Measurements from ENCODE around the gene MX1. TPM values are rescaled to one million over a fixed set of nuclear protein-coding genes. Genes with fewer than 3 reads are reported as not detected.

The MX1 gene
- total RNA-seq, 1 donor, result 33.3 TPM

DNA sequence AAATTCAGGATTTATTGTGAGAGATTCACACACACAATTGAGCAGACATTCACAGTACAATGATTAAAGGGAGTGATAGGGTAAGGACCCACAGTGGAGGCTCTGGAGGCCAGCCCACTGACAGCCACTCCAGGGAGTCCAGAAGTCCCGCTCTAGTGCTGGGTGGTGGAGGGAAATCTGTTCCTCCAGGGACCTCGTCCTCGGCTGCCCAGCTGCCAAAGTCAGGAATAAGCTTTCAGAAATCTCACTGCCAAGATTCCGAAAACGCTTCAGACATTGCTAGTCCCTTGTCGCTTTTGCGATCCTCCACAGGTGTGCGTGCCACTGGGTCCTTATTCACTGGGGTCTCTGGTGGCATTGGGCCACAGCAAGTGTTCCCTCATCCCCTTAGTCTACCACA lies 2.3 kb downstream of the MX1 start:
- H2AFZ ChIP-seq (ENCODE audit: low read length), result no peak overlapping the region
- DNase-seq (ENCODE audit: insufficient read length, low spot score, missing footprints), result no peak
- H3K27ac ChIP-seq (ENCODE audit: low read depth, low read length), result no peak overlapping the region
- peaks cover 12% of the 10 kb centered on the region for H3K27me3 ChIP-seq (ENCODE audit: insufficient read depth, low read length)
- H3K4me3 ChIP-seq (ENCODE audit: insufficient read depth, low read length), result no peak overlapping the region
- TF ChIP-seq CTCF (IDR thresholded peaks at IDR 0.05; ENCODE audit: extremely low read depth, low read depth, low read length), result no peak
- H3K36me3 ChIP-seq (ENCODE audit: insufficient read depth, low read length), result no peaks in the 10 kb centered on the region
- peaks cover 11% of the 10 kb centered on the region for H3K4me1 ChIP-seq (ENCODE audit: insufficient read depth, low read length)
- no peaks in the 10 kb centered on the region for H3K79me2 ChIP-seq (ENCODE audit: insufficient read depth, low read length)
- H3K4me2 ChIP-seq (ENCODE audit: insufficient read depth, low read length), result no peak overlapping the region
- H3K9me3 ChIP-seq (ENCODE audit: low read depth, low read length), result no peaks in the 10 kb centered on the region
- no peaks in the 10 kb centered on the region for H4K20me1 ChIP-seq (ENCODE audit: insufficient read depth, low read length)

DNA sequence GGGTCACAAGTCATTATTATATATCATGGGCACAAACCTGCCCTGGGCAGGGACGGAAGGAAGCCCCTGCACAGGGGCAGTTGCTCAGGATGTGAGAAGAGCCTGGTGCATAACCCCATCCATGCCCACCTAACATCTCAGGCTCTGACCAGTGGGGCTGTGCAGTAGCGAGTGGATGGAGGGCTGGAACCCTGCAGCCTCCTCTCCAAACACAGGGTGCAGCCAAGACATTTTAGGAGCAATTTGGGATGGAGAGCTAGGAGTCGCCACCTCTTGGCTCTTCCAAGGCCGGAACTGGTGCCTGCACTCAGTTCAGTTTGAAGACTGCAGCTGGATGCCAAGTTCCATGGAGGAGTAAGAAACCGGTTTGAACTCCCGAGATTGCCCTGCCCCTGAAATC lies 2.8 kb downstream of the MX1 start:
- no peaks in the 10 kb centered on the region for H3K9me3 ChIP-seq (ENCODE audit: low read depth, low read length)
- peaks cover 11% of the 10 kb centered on the region for H3K4me1 ChIP-seq (ENCODE audit: insufficient read depth, low read length)
- H2AFZ ChIP-seq (ENCODE audit: low read length), result no peak overlapping the region
- H3K27me3 ChIP-seq (ENCODE audit: insufficient read depth, low read length), result peaks cover 12% of the 10 kb centered on the region
- no peak for TF ChIP-seq CTCF (IDR thresholded peaks at IDR 0.05; ENCODE audit: extremely low read depth, low read depth, low read length)
- H3K4me2 ChIP-seq (ENCODE audit: insufficient read depth, low read length), result no peak overlapping the region
- H3K27ac ChIP-seq (ENCODE audit: low read depth, low read length), result no peak overlapping the region
- no peak for DNase-seq (ENCODE audit: insufficient read length, low spot score, missing footprints)
- no peaks in the 10 kb centered on the region for H3K79me2 ChIP-seq (ENCODE audit: insufficient read depth, low read length)
- H3K36me3 ChIP-seq (ENCODE audit: insufficient read depth, low read length), result no peaks in the 10 kb centered on the region
- no peaks in the 10 kb centered on the region for H4K20me1 ChIP-seq (ENCODE audit: insufficient read depth, low read length)
- H3K4me3 ChIP-seq (ENCODE audit: insufficient read depth, low read length), result no peak overlapping the region

- no peak overlapping the region for H3K4me2 ChIP-seq (ENCODE audit: insufficient read depth, low read length)
- no peaks in the 10 kb centered on the region for H3K79me2 ChIP-seq (ENCODE audit: insufficient read depth, low read length)
- H2AFZ ChIP-seq (ENCODE audit: low read length), result no peak overlapping the region
- DNase-seq (ENCODE audit: insufficient read length, low spot score, missing footprints), result no peak
- peaks cover 11% of the 10 kb centered on the region for H3K4me1 ChIP-seq (ENCODE audit: insufficient read depth, low read length)
- H4K20me1 ChIP-seq (ENCODE audit: insufficient read depth, low read length), result no peaks in the 10 kb centered on the region
- H3K36me3 ChIP-seq (ENCODE audit: insufficient read depth, low read length), result no peaks in the 10 kb centered on the region
- no peak overlapping the region for H3K4me3 ChIP-seq (ENCODE audit: insufficient read depth, low read length)
- peaks cover 12% of the 10 kb centered on the region for H3K27me3 ChIP-seq (ENCODE audit: insufficient read depth, low read length)
- no peak overlapping the region for H3K27ac ChIP-seq (ENCODE audit: low read depth, low read length)
- no peak for TF ChIP-seq CTCF (IDR thresholded peaks at IDR 0.05; ENCODE audit: extremely low read depth, low read depth, low read length)
- H3K9me3 ChIP-seq (ENCODE audit: low read depth, low read length), result no peaks in the 10 kb centered on the region
These were observed 3.3 kb downstream of the MX1 start for GRCh38 chr21:41429305-41429704.

GRCh38 chr21:41429925-41430491 lies 4.0 kb downstream of the MX1 start:
- no peaks in the 10 kb centered on the region for H3K9me3 ChIP-seq (ENCODE audit: low read depth, low read length)
- H3K4me2 ChIP-seq (ENCODE audit: insufficient read depth, low read length), result no peak overlapping the region
- H3K36me3 ChIP-seq (ENCODE audit: insufficient read depth, low read length), result no peaks in the 10 kb centered on the region

More at GRCh38 chr21:41429925-41430491, 4.0 kb downstream of the MX1 start:
- Histone ChIP-seq H3K27ac (ENCODE audit: low read depth, low read length) (no peak overlapping the region), H2AFZ (ENCODE audit: low read length) (no peak overlapping the region), H4K20me1 (ENCODE audit: insufficient read depth, low read length) (no peaks in the 10 kb centered on the region), H3K27me3 (ENCODE audit: insufficient read depth, low read length) (peaks cover 12% of the 10 kb centered on the region), H3K4me3 (ENCODE audit: insufficient read depth, low read length) (no peak overlapping the region), H3K4me1 (ENCODE audit: insufficient read depth, low read length) (peaks cover 11% of the 10 kb centered on the region), H3K79me2 (ENCODE audit: insufficient read depth, low read length) (no peaks in the 10 kb centered on the region)
- DNase-seq (ENCODE audit: insufficient read length, low spot score, missing footprints), result no peak
- no peak for TF ChIP-seq CTCF (IDR thresholded peaks at IDR 0.05; ENCODE audit: extremely low read depth, low read depth, low read length)
